Stimulated activated CD4-positive, alpha-beta T cell treated with anti-CD3 and anti-CD28 coated beads, Interleukin-15, amount 100 ng/mL, for 24 hours (primary cell): Measurements from ENCODE around the gene TICRR.
"Not testable (repeated sequence)": the region's sequence is repeated elsewhere in the genome, so short reads cannot be mapped to it uniquely, and the experiment has no call there.

ENCODE experiments used
- DNase-seq: peaks from one replicate; pipeline ENCODE4 v3.0.0-alpha.2; 2020

Gene TICRR, protein sequence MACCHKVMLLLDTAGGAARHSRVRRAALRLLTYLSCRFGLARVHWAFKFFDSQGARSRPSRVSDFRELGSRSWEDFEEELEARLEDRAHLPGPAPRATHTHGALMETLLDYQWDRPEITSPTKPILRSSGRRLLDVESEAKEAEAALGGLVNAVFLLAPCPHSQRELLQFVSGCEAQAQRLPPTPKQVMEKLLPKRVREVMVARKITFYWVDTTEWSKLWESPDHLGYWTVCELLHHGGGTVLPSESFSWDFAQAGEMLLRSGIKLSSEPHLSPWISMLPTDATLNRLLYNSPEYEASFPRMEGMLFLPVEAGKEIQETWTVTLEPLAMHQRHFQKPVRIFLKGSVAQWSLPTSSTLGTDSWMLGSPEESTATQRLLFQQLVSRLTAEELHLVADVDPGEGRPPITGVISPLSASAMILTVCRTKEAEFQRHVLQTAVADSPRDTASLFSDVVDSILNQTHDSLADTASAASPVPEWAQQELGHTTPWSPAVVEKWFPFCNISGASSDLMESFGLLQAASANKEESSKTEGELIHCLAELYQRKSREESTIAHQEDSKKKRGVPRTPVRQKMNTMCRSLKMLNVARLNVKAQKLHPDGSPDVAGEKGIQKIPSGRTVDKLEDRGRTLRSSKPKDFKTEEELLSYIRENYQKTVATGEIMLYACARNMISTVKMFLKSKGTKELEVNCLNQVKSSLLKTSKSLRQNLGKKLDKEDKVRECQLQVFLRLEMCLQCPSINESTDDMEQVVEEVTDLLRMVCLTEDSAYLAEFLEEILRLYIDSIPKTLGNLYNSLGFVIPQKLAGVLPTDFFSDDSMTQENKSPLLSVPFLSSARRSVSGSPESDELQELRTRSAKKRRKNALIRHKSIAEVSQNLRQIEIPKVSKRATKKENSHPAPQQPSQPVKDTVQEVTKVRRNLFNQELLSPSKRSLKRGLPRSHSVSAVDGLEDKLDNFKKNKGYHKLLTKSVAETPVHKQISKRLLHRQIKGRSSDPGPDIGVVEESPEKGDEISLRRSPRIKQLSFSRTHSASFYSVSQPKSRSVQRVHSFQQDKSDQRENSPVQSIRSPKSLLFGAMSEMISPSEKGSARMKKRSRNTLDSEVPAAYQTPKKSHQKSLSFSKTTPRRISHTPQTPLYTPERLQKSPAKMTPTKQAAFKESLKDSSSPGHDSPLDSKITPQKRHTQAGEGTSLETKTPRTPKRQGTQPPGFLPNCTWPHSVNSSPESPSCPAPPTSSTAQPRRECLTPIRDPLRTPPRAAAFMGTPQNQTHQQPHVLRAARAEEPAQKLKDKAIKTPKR (N-terminal part only)

DNA sequence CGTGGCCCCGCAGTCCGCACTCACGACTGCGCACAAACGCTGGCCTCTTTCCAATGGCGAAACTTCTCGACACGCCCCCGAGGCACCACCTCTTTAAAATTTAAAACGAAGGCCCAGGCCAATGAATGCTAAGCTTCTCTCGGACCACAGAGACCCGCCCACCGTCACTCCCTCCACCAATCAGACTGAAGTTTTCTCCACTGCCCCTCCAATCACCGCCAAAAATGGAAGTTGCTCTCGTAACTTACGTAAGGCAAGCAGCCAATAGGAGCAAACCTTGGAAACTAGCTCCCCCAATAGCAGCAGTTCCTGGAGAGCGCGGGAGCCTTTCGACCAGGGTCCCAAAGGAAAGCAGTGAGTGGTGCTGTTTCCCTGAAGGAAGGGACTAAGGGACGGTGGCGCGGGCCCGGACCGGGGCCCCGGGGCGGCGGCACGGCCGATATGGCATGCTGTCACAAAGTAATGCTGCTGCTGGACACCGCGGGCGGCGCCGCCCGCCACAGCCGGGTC is at the start of gene TICRR:
Gene TICRR (plus strand): TSS at position 324 of the 510 bp plus-strand sequence. CDS start 118 bp downstream, at position 442.
- DNase-seq: peak; percentile 97

DNA sequence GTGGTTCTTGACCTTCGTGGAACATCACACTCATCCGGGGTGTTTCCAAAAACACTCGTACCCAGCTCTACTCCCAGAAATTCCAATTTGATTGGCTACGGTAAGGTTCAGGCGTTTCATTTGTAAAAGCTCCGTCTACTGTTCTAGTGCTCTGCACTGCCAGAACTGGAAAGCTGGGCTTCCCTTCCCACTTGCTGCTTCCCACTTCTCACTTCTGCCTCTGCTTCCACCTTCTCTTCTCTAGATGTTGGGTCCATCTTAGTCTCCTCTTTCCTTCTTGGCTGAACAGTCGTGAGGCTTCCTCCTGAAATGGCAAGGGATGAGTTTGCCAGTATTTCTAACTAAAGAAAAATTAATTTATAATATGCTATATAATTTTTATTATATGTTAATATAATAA is 49.1 kb upstream of the TICRR start:
- no peak for DNase-seq

DNA sequence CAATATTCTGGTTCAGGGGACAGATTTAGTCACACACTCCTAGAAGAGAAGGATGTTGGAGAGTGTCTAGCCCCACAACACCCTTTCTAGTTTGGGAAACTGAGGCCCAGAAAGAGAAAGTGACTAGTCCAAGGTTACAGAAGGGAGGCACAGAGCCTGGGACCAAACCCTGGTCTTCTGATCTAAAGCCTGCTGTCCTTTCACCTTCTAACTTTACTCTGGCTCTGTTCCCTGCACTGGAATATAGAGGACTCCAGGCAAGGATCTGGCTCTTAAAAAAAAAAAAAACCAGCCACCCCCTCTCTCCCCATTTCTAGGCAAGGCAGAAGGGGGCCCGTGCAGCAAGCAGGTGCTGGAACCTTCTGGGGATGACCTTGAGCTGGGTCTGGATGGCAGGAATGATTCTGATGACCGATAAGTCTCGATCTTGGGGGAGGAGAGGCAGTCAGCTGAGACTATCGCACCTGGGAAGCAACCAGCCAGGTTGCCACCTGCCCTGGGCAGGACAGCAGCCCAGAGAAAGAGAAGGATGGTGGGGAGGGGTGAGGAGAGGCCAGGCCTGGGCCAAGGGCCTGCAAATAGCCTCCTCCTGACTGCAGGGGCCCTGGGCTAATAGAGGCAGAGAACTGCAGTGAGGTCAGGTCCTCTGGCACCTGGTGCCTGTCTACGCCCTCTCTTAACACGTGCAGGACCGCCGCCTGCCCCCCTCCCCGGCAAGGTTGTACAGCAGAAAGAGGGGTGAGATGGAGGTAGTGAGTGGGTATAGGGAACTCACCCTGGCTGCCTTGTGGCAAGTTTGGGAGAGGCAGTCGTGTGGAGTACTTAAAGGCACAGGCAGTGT is 48.4 kb upstream of the TICRR start:
- no peak for DNase-seq

DNA sequence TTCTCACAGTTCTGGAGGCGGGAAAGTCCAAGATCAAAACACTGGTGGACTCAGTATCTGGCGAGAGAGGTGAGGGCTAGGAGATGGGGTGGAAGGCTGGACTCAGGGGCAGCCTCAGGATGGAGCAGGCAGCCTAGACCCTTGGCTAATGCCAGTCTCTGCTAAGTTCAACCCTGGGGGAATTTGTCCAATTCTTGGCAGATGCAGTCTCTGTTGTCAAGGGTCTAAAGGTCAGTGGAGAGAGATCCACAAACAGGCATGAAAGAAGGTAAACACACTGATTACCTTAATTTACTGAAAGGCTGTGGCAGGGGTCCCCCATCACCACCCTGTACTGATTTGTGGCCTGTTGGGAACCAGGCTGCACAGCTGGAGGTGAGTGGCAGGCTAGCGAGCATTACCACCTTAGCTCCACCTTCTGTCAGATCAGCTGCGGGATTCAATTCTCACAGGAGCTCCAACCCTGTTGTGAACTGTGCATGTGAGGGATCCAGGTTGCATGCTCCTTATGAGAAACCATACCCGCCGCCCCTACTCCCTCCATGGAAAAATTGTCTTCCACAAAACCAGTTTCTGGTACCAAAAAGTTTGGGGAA is 46.4 kb upstream of the TICRR start:
- no peak for DNase-seq

DNA sequence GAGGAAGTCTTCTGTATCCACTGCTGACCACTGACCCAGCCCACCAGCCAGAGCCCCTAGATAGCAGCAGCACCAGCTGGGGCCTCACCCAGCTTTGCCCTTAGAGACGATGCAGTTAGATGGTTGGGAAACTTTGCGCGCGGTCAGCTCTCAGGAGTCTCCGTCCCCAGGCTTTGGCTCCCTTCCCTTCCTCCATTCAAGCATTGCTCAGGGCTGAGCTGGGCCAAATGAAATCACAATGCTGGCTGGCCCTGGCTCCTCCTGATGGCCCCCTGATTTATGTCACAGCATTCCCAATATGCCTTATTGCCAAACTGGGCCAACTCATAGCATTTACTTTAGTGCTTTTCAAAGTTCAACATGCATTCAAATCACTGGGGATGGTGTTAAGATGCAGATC is 44.3 kb upstream of the TICRR start:
- no peak for DNase-seq

DNA sequence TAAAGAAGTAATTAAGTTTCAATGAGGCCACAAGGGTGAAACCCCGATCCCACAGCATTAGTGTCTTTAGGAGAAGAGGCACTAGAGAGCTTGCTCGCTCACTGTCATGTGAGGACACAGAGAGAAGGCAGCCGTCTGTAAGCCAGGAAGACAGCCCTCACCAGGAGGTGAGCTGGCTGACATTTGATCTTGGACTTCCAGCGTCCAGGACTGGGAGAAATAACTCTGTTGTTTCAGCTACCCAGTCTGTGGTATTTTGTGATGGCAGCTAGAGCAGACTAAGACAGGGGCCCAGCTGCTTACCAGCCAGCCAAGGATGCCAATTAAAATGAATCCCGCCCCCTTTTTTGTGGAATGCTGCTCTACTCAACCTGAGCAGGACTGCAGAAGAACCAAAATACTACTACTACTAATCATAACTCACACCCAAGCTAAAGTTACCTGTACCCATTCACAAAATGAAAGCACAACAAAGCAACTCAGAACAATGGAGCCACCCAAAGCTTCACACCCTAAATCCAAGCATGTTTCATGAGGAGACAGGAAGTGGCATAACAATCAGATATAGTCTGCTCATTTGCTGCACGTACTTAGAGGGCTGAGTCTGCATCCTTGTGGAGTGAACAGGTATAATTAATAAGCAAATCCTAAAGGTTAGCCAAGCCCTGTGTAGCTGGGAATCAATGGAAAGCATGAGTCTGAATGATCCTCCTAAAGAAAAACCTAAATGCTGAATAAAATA is 43.3 kb upstream of the TICRR start:
- DNase-seq: no peak

DNA sequence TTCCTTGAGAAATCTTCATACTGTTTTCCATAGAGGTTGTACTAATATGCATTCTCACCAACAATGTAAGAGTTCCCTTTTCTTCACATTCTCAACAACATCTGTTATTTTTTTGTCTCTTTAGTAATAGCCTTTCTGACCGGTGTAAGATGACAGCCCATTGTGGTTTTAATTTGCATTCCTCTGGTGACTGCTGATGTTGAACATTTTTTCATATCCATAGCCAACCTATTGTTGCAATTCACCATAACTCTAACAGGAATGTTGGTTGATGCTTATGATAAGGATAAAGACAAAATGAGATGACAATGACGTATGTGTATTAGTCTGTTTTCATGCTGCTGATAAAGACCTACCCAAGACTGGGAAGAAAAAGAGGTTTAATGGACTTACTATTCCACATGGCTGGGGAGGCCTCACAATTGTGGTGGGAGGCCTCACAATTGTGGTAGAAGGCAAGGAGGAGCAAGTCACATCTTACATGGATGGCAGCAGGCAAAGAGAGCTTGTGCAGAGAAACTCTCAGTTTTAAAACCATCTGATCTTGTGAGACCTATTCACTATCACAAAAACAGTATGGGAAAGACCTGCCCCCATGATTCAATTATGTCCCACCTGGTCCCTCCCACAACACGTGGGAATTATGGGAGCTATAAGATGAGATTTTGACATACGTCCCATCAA is 41.3 kb upstream of the TICRR start:
- DNase-seq: no peak

DNA sequence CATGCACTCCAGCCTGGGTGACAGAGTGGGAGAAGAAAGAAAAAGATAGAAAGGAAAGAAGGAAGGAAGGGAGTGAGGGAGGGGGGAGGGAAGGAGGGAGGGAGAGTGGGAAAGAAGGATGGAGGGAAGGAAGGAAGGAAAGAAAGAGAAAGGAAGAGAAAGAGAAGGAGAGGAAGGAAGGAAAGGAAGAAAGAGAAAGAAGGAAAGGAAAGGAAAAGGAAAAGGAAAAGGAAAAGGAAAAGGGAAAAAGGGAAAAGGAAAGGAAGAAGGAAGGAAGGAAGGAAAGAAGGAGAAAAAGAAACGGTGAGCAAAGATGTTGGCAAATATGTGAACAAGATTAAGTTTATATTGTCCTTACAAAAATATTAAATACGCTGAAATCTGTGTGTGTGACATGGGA is 36.2 kb upstream of the TICRR start:
- no peak for DNase-seq

DNA sequence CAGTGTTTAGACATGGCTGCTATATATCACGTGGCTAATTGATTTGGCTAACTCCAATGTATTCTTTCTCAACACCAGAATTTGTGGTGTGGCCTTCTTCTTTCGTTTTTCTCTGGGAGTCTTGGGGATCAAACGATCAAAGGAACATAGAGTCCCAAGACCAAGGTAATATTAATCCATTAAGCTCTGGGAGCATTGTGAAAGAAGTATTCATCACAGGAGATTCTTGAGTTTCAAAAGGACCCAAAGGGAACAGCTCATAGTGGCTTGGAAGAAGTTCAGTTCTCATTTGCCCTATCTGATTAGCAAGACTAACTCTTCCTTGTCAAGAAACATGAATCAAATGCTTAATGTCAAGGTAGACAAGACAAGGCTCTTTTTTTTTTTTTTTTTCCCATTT is 32.9 kb upstream of the TICRR start:
- no peak for DNase-seq

DNA sequence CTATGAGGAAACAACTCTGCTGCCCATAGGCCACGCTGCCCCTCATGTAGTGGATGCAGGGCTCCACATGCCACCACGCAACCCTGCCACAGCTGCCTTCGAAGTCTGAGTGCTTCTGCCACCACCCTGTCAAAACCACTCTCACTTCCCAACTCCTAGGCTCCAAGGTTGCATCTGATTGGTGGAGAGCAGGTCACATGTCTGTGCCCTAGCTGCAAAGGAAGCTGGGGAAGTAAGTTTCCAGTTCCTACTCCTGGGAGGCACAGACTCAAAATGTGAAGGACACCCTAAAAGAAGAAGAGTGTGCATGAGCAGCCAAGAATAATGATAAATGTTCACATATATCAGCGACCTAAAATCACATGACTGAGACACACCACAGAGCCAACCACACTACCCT is 31.9 kb upstream of the TICRR start:
- DNase-seq: no peak

DNA sequence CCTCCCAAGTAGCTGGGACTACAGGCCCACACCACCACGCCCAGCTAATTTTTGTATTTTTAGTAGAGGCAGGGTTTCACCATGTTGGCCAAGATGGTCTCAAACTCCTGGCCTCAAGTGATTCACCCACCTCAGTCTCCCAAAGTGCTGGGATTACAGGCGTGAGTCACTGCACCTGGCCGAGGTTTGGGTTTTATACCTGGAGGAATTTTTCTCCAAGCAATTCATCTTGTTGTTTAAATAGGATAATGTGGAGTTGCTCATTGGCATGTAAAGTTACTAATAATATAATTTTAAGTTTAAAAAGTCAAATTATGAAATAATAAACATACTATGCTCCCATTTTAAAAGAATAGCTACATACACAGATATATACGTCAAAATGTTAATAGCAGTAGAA is 26.1 kb upstream of the TICRR start:
- not testable (repeated sequence) for DNase-seq

DNA sequence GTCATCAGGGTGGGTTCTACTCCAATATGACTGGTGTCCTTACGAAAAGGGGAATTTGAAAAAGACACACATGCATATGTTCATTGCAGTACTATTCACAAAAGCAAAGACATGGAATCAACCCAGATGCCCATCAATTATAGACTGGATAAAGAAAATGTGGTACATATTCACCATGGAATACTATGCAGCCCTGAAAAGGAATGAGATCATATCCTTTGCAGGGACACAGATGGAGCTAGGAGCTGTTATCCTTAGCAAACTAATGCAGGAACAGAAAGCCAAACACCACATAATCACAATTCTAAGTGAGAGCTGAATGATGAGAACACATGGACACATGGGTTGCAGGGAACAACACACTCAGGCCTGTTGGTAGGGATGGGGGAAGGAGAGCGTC is 24.8 kb upstream of the TICRR start:
- no peak for DNase-seq

DNA sequence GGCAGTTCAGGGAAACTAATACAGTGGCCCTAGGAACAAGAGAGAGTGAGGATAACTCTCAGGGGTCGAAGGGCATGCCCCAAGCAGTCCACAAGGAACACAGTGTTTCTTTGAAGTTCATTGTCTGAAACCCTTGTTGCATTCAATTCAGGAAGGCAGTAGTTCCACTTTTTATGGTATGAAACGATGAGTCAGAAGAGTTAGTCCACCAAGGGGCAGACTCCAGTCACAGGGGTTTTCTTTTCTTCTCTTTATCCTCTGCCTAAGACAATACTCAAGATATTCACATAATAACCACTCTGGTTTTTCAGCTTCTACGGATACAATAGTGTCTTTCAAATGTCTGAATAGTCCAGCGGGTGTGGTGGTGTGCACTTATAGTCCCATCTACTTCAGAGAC is 23.7 kb upstream of the TICRR start:
- DNase-seq: no peak

DNA sequence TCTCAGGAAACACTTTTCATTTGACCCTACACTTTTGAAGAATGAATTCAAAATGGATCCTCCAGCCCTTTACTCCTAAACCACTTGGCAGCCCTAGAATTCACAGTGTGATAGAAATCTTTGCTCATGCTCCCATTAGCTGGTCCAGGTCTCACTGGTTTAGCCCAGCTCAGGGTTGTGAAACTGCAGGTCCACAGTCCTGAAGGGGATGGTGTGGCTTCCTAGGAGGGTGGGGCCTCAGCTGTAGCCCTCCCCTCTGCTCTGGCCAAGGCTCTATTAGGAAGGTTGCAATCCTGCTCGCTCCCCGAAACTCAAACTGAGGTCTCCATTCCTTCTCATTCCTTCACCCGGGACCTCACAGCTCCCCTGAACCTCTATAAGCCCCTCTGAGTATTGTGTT is 21.6 kb upstream of the TICRR start:
- DNase-seq: no peak

DNA sequence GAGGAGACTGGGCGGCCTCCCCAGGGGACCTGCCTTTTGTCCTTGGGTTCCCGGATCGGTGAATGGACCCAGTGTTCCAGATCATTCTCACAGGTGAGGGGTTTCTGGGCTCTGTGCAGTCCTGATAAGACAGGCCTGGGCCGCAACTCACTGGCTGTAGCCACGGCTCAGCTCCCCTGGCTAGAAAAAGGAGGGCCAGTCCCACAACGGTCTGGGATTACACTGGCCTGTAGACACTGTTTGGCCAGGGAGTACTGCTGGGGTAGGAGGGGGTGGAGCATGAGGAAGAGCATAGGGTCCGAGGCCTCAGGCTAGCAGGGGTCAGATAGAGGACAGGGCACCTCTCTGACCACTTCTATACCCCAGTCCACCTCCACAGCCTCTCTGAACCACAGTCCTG is 21.0 kb upstream of the TICRR start:
- DNase-seq: no peak

DNA sequence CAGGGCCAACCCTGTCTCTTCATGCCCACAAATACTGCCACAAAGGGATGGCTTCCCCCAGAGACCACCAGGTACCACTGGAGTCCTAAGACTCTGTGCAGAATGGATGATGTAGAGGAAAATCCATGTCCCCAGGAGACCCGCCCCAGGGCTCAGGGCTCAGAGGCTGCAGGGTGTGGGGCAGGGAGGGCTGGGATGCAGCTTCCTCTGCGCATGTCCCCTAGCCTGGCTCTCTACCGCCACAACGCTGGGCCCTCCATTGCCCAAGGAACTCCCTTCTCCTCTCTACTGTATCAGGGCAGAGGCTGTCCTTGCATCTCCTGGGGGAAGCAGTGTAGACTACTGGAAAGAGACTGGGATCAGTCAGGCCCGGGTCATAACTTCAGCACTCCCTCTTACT is 19.5 kb upstream of the TICRR start:
- no peak for DNase-seq

DNA sequence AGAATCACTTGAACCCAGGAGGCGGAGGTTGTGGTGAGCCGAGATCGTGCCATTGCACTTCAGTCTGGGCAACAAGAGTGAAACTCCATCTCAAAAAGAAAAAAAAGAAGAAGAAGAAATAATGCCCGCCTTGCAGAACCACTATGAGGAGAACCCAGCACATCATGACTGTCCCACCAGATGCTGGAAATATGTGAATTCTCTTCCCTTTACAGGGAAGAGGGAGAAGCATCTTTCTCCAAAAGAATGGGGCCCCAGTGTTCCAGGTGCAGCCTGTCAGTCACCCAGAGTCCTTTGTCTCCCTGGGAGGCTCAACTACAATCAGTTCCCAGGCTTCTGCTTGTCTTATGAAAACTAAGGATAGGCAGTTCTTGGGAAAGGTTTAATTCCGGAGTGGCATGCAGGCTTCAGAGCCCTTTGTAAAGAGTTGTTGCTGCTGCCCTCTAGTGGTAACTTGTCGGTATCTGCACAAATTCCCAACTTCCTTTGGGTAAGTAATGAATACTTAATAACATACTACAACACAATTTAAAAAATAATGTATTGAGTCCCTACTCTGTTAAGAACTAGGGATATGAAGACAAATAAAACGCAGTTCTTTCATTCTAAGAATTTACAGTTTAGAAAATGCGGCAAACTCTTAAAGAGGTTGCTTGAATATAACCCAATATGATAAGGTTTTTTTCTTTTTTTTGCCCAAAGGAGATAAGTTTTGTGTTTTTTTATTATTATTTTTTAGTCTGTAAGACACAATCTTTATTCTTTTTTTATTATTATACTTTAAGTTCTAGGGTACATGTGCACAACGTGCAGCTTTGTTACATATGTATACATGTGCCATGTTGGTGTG is 18.6 kb upstream of the TICRR start:
- peak; percentile 55 for DNase-seq

DNA sequence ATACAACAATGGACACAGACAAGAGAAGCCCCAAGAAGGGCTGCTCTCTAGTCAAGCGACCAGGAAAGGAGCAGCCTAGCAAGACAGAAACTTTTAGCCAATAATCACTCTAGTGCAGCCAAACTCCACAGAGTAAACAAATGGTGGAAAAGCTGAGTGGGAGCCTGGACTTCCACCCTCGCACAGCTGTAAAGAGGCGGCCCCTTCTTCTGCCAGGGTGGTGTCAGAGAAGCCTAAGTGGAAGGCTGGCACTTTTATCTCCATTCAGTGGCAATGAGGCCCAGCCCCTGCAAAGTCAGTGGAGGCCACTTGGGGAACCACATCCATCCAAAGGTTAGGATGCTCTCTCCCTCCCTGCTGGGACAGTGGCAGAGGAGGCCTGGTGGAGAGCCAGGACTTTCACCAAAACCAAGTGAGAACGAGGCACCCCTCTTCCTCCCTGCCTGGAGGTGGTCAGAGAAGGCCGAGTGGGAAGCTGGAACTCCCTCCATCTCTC is 15.5 kb upstream of the TICRR start:
- DNase-seq: no peak

DNA sequence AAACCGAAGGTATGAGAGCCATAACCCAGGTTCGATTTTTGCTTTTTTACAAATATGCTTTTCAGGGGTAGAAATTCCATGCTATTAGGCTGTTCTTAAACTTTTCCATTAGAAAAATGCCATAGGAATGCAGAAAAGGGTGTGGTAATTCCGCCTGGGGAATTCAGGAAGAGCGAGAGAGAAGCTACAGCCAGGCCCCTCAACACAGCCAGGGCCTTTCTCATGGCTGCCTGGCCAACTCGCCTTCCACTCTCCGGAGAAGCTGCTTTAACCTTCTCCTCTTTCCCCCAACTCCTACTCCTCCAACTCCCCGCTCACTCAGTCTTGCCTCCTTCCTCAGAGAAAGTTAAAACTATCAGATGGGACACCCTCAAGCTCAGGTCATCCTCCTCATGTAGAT is 9.1 kb upstream of the TICRR start:
- no peak for DNase-seq
